IMR-90 (cell line): ENCODE results near the gene DAAM1. TPM values are rescaled to one million over a fixed set of nuclear protein-coding genes. Genes with fewer than 3 reads are reported as not detected.

ENCODE experiments used
- ATAC-seq: fragments of 200-7000 bp; cut with Tn5 transposase; 2 replicates; pipeline ENCODE4 v1.9.1; 2020; ENCODE audit warnings: low read depth, mild to moderate bottlenecking, moderate library complexity
- BruUV-seq: library from RNA; stranded (reverse); fragments of 400-500 nt; replicated peaks from 2 replicates; lab custom pipeline; 2021; lab: Mats Ljungman, UMichigan
- CTCF ChIA-PET: fragments of 300-600 bp; formaldehyde crosslinking; extraction: SDS; loops from one replicate; lab custom pipeline; 2021; ENCODE audit warnings: antibody characterized with exemption; lab: Yijun Ruan, JAX
- POLR2A ChIA-PET: fragments of 300-600 bp; sonication (Branson Sonifier 250); formaldehyde crosslinking; loops from one replicate; lab custom pipeline; 2022; ENCODE audit warnings: antibody characterized with exemption; ENCODE audit not compliant: unreplicated experiment; lab: Charles Lee
- DNase-seq: peaks from one replicate; pipeline ENCODE4 v3.0.0; 2013
- H2AFZ ChIP-seq: replicated peaks from 2 replicates; pipeline ENCODE3; 2013; ENCODE audit warnings: low read length, mild to moderate bottlenecking; ENCODE audit not compliant: poor library complexity
- H2AK5ac ChIP-seq: 2 replicates; pipeline ENCODE4 v1.6.1; 2013; ENCODE audit warnings: low read depth, low read length, inconsistent platforms
- H2AK9ac ChIP-seq: replicated peaks from 2 replicates; pipeline ENCODE3; 2013; ENCODE audit warnings: mild to moderate bottlenecking, low read depth, low read length, moderate library complexity; ENCODE audit not compliant: poor library complexity
- H2BK120ac ChIP-seq: 2 replicates; pipeline ENCODE4 v1.6.1; 2013; ENCODE audit warnings: low read depth, low read length, inconsistent platforms
- H2BK15ac ChIP-seq: 3 replicates; pipeline ENCODE4 v1.6.1; 2013; ENCODE audit warnings: low read depth, low read length, inconsistent platforms
- H2BK20ac ChIP-seq: 2 replicates; pipeline ENCODE4 v1.6.1; 2013; ENCODE audit warnings: low read depth, mild to moderate bottlenecking, inconsistent platforms, low read length, moderate library complexity
- H2BK5ac ChIP-seq: 2 replicates; pipeline ENCODE4 v1.6.1; 2013; ENCODE audit warnings: mild to moderate bottlenecking, low read depth, low read length, inconsistent platforms; ENCODE audit not compliant: poor library complexity, severe bottlenecking
- H3K14ac ChIP-seq: replicated peaks from 2 replicates; pipeline ENCODE4 v1.6.1; 2013; ENCODE audit warnings: low read depth, low read length, inconsistent platforms
- H3K18ac ChIP-seq: 2 replicates; pipeline ENCODE4 v1.6.1; 2013; ENCODE audit warnings: low read depth, low read length, control low read depth
- H3K23ac ChIP-seq: 2 replicates; pipeline ENCODE4 v1.6.1; 2013; ENCODE audit warnings: low read depth, low read length, inconsistent platforms
- H3K27ac ChIP-seq: 2 replicates; pipeline ENCODE4 v1.5.1; 2013; ENCODE audit warnings: mild to moderate bottlenecking, control low read depth, low read length; ENCODE audit not compliant: insufficient read depth
- H3K27me3 ChIP-seq: 2 replicates; pipeline ENCODE4 v1.6.1; 2013; ENCODE audit warnings: low read length; ENCODE audit not compliant: control insufficient read depth, insufficient read depth
- H3K36me3 ChIP-seq: 2 replicates; pipeline ENCODE4 v1.6.1; 2013; ENCODE audit warnings: low read length, mixed read lengths; ENCODE audit not compliant: control insufficient read depth, insufficient read depth
- H3K4ac ChIP-seq: 2 replicates; pipeline ENCODE4 v1.6.1; 2013; ENCODE audit warnings: low read depth, low read length, inconsistent platforms
- H3K4me1 ChIP-seq: 2 replicates; pipeline ENCODE4 v1.6.1; 2013; ENCODE audit warnings: low read length, mixed read lengths; ENCODE audit not compliant: control insufficient read depth, insufficient read depth
- H3K4me2 ChIP-seq: 2 replicates; pipeline ENCODE4 v1.6.1; 2013; ENCODE audit warnings: low read depth, mild to moderate bottlenecking, control low read depth, low read length, moderate library complexity
- H3K4me3 ChIP-seq: 2 replicates; pipeline ENCODE4 v1.5.1; 2013; ENCODE audit warnings: low read depth, mild to moderate bottlenecking, control low read depth, low read length, moderate library complexity; ENCODE audit not compliant: insufficient read depth
- H3K56ac ChIP-seq: 2 replicates; pipeline ENCODE4 v1.6.1; 2013; ENCODE audit warnings: low read length, inconsistent platforms; ENCODE audit not compliant: insufficient read depth; ENCODE audit errors: extremely low read depth
- H3K79me1 ChIP-seq, 2 experiments: 2 replicates each; pipeline ENCODE4 v1.6.1; 2013; ENCODE audit warnings: low read length in 2 of 2, inconsistent platforms in 1 of 2, low read depth in 1 of 2
- H3K9ac ChIP-seq: 2 replicates; pipeline ENCODE4 v1.6.1; 2013; ENCODE audit warnings: low read depth, low read length, control low read depth
- H3K9me1 ChIP-seq: 2 replicates; pipeline ENCODE4 v1.6.1; 2013; ENCODE audit warnings: low read length, inconsistent platforms; ENCODE audit not compliant: insufficient read depth
- H3K9me3 ChIP-seq: 2 replicates; pipeline ENCODE4 v1.6.1; 2013; ENCODE audit warnings: low read length; ENCODE audit not compliant: control insufficient read depth, insufficient read depth
- H4K20me1 ChIP-seq: 2 replicates; pipeline ENCODE4 v1.6.1; 2013; ENCODE audit warnings: low read length, inconsistent platforms; ENCODE audit not compliant: insufficient read depth
- H4K5ac ChIP-seq: 2 replicates; pipeline ENCODE4 v1.6.1; 2013; ENCODE audit warnings: mild to moderate bottlenecking, low read depth, low read length, control low read depth
- H4K8ac ChIP-seq, 2 experiments: 2 replicates each; pipeline ENCODE4 v1.6.1; 2013; ENCODE audit warnings: low read depth in 2 of 2, low read length in 2 of 2, control low read depth in 1 of 2, inconsistent platforms in 1 of 2
- H4K91ac ChIP-seq: 2 replicates; pipeline ENCODE4 v1.6.1; 2013; ENCODE audit warnings: low read depth, low read length, inconsistent platforms; ENCODE audit not compliant: insufficient read depth
- BHLHE40 ChIP-seq: fragments of 150-350 bp; IDR thresholded peaks from 2 replicates; pipeline ENCODE4 v1.6.1; 2016; ENCODE audit warnings: mild to moderate bottlenecking, low read depth, low read length
- CEBPB ChIP-seq: IDR thresholded peaks from 2 replicates; pipeline ENCODE4 v1.6.1; 2012; ENCODE audit warnings: low read depth, low read length, improper control_type of control experiment
- CHD1 ChIP-seq: IDR thresholded peaks from 2 replicates; pipeline ENCODE4 v1.6.1; 2012; ENCODE audit warnings: low read depth, low read length, improper control_type of control experiment
- FOS ChIP-seq: fragments of 150-350 bp; IDR thresholded peaks from 2 replicates; pipeline ENCODE4 v1.6.1; 2016; ENCODE audit warnings: low read depth, low read length
- MAFK ChIP-seq: IDR thresholded peaks from 2 replicates; pipeline ENCODE4 v1.6.1; 2012; ENCODE audit warnings: low read depth, low read length, improper control_type of control experiment
- MAZ ChIP-seq: IDR thresholded peaks from 2 replicates; pipeline ENCODE4 v1.6.1; 2012; ENCODE audit warnings: low read depth, mild to moderate bottlenecking, low read length, improper control_type of control experiment, moderate library complexity, borderline replicate concordance
- MXI1 ChIP-seq: IDR thresholded peaks from 2 replicates; pipeline ENCODE4 v1.6.1; 2012; ENCODE audit warnings: low read depth, mild to moderate bottlenecking, low read length, moderate library complexity, borderline replicate concordance
- NFE2L2 ChIP-seq: fragments of 150-350 bp; IDR thresholded peaks from 2 replicates; pipeline ENCODE4 v1.6.1; 2016; ENCODE audit warnings: low read depth, mild to moderate bottlenecking, low read length
- POLR2A ChIP-seq: IDR thresholded peaks from 2 replicates; pipeline ENCODE4 v1.6.1; 2012; ENCODE audit warnings: mild to moderate bottlenecking, low read depth, low read length
- RAD21 ChIP-seq: IDR thresholded peaks from 2 replicates; pipeline ENCODE4 v1.6.1; 2012; ENCODE audit warnings: low read length, improper control_type of control experiment
- RCOR1 ChIP-seq: IDR thresholded peaks from 2 replicates; pipeline ENCODE4 v1.6.1; 2012; ENCODE audit warnings: mild to moderate bottlenecking, low read length, improper control_type of control experiment; ENCODE audit not compliant: insufficient replicate concordance
- RFX5 ChIP-seq: IDR thresholded peaks from 2 replicates; pipeline ENCODE4 v1.8.0; 2012; ENCODE audit warnings: low read depth, mild to moderate bottlenecking, low read length, moderate library complexity
- SMC3 ChIP-seq: fragments of 150-350 bp; IDR thresholded peaks from 2 replicates; pipeline ENCODE4 v1.6.1; 2016; ENCODE audit warnings: low read depth, mild to moderate bottlenecking, antibody characterized with exemption, low read length, moderate library complexity
- USF2 ChIP-seq: fragments of 150-350 bp; IDR thresholded peaks from 2 replicates; pipeline ENCODE4 v1.6.1; 2017; ENCODE audit warnings: mild to moderate bottlenecking, antibody characterized with exemption, low read length, low read depth
- WGBS, 2 experiments: methylation state at CpG; one replicate each; pipeline versions ENCODE4 v1.1.5 to v1.1.7; 2013; ENCODE audit warnings: missing lambda C conversion rate in 2 of 2; ENCODE audit not compliant: insufficient read length in 1 of 2; ENCODE audit errors: extremely low coverage in 2 of 2; 5-methylcytosine and 5-hydroxymethylcytosine counted together
- dilution Hi-C: fragments of 300-500 bp; cut with HindIII; formaldehyde crosslinking; loops from one replicate; pipeline ENCODE4 v1.14.3; 2018; ENCODE audit warnings: low sequenced_read_pairs; ENCODE audit not compliant: unreplicated experiment
- in situ Hi-C: fragments of 300-500 bp; cut with MboI; formaldehyde crosslinking; loops from 3 replicates; pipeline ENCODE4 v1.14.3; 2019; ENCODE audit warnings: low sequenced_read_pairs, inconsistent platforms, mixed read lengths
- intact Hi-C: fragments of 100-400 bp; cut with micrococcal nuclease; formaldehyde crosslinking; loops from 2 replicates; pipeline ENCODE4 v1.10.0; 2022
- polyA plus RNA-seq, 3 experiments: library from polyadenylated mRNA; depleted of rRNA; stranded (reverse); fragments of >200 nt; gene quantifications; 2 replicates each; pipeline ENCODE4 v1.2.3, GENCODE V29; 2012; ENCODE audit warnings: low replicate concordance in 1 of 3
- total RNA-seq: library from RNA; depleted of rRNA; stranded (reverse); fragments of >200 nt; gene quantifications from 2 replicates; pipeline ENCODE4 v1.2.3, GENCODE V29; 2012
- TF ChIP-seq, protein P1 (sequence below): fragments of 150-350 bp; IDR thresholded peaks from 2 replicates; pipeline ENCODE4 v1.6.1; 2016; ENCODE audit warnings: low read depth, mild to moderate bottlenecking, low read length, moderate library complexity, borderline replicate concordance
- TF ChIP-seq, protein P2 (sequence below): conservative IDR thresholded peaks from 2 replicates; pipeline ENCODE4 v1.5.1; 2012; ENCODE audit warnings: mild to moderate bottlenecking, low read depth, low read length, improper control_type of control experiment

DAAM1 gene
- total and polyA plus RNA-seq, 2 of the 4 experiments (the other 2 are of a cell fraction), result 4.8 to 5.4 TPM

DNA sequence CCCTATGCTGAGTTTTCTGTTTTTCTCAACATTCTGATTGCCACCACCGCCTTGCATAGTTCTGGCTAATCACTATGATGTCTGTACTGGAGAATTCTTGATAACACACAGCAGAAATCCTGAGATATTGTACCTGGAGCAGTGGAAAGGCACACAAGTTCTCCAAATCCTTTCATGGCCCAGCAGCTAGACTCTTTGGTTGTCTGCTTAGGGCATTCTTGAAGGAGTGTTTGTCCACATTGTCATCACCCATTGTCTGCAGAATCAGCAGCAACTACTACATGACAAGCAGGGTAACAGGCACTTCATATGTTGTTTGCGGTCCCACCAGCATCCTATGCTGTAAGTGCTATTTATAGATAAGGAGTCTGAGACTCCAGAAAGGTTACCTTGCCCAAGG lies 128.9 kb downstream of the DAAM1 start:
- POLR2A ChIA-PET, result no interaction called here
- ATAC-seq (no peak), DNase-seq (no peak)
- Histone ChIP-seq H3K27me3 (no peaks in the 10 kb centered on the region), H3K4ac (no peak overlapping the region), H3K36me3 (no peaks in the 10 kb centered on the region), H4K91ac (no peak overlapping the region), H3K4me2 (no peak overlapping the region), H3K18ac (no peak overlapping the region), H3K9me1 (no peaks in the 10 kb centered on the region), H3K27ac (no peak overlapping the region), H4K20me1 (no peaks in the 10 kb centered on the region), H2AK5ac (no peak overlapping the region), H4K5ac (no peak overlapping the region), H3K79me1 (peaks cover 0 to 3% of the 10 kb centered on the region in 2 experiments; a peak in 1 of 4 replicates), H3K9me3 (no peaks in the 10 kb centered on the region), H2BK120ac (no peak overlapping the region), H3K9ac (no peak overlapping the region), H2AFZ (no peak overlapping the region), H4K8ac (no peak overlapping the region), H3K14ac (no peak overlapping the region), H2AK9ac (no peak overlapping the region), H2BK15ac (no peak overlapping the region), H3K56ac (no peak overlapping the region), H3K4me3 (no peak overlapping the region), H2BK5ac (no peak overlapping the region), H3K23ac (no peak overlapping the region), H3K4me1 (peaks cover 2% of the 10 kb centered on the region; the same call in 1 of the 2 replicates), H2BK20ac (no peak overlapping the region)
- TF ChIP-seq NFE2L2 (no peak), MAFK (no peak), RFX5 (no peak), USF2 (no peak), POLR2A (no peak), MAZ (no peak), BHLHE40 (no peak), SMC3 (no peak), CEBPB (no peak), FOS (no peak), CHD1 (no peak), RCOR1 (no peak), MXI1 (no peak), RAD21 (no peak)
- TF ChIP-seq, protein P1, sequence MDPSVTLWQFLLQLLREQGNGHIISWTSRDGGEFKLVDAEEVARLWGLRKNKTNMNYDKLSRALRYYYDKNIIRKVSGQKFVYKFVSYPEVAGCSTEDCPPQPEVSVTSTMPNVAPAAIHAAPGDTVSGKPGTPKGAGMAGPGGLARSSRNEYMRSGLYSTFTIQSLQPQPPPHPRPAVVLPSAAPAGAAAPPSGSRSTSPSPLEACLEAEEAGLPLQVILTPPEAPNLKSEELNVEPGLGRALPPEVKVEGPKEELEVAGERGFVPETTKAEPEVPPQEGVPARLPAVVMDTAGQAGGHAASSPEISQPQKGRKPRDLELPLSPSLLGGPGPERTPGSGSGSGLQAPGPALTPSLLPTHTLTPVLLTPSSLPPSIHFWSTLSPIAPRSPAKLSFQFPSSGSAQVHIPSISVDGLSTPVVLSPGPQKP, result no peak
- TF ChIP-seq, protein P2, sequence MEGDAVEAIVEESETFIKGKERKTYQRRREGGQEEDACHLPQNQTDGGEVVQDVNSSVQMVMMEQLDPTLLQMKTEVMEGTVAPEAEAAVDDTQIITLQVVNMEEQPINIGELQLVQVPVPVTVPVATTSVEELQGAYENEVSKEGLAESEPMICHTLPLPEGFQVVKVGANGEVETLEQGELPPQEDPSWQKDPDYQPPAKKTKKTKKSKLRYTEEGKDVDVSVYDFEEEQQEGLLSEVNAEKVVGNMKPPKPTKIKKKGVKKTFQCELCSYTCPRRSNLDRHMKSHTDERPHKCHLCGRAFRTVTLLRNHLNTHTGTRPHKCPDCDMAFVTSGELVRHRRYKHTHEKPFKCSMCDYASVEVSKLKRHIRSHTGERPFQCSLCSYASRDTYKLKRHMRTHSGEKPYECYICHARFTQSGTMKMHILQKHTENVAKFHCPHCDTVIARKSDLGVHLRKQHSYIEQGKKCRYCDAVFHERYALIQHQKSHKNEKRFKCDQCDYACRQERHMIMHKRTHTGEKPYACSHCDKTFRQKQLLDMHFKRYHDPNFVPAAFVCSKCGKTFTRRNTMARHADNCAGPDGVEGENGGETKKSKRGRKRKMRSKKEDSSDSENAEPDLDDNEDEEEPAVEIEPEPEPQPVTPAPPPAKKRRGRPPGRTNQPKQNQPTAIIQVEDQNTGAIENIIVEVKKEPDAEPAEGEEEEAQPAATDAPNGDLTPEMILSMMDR, result no peak
- dilution Hi-C loops, result no loop called here
- no CpG with 5 or more reads among the region's 2 CpGs for WGBS, 2 experiments
- CTCF ChIA-PET, result no interaction called here
- no TSS peak for BruUV-seq
- intact Hi-C loops, result no loop called here
- in situ Hi-C loops, result no loop called here
